Stimulated activated CD8-positive, alpha-beta memory T cell treated with anti-CD3 and anti-CD28 coated beads, Interleukin-15, amount 100 ng/mL, for 24 hours (primary cell): ENCODE measurements around the gene ADRA2C.
"Not testable (repeated sequence)": the region's sequence is repeated elsewhere in the genome, so short reads cannot be mapped to it uniquely, and the experiment has no call there.

Experiments used
- DNase-seq: peaks from one replicate; pipeline ENCODE4 v3.0.0-alpha.2; 2020; ENCODE audit warnings: low read depth

ADRA2C gene

DNA sequence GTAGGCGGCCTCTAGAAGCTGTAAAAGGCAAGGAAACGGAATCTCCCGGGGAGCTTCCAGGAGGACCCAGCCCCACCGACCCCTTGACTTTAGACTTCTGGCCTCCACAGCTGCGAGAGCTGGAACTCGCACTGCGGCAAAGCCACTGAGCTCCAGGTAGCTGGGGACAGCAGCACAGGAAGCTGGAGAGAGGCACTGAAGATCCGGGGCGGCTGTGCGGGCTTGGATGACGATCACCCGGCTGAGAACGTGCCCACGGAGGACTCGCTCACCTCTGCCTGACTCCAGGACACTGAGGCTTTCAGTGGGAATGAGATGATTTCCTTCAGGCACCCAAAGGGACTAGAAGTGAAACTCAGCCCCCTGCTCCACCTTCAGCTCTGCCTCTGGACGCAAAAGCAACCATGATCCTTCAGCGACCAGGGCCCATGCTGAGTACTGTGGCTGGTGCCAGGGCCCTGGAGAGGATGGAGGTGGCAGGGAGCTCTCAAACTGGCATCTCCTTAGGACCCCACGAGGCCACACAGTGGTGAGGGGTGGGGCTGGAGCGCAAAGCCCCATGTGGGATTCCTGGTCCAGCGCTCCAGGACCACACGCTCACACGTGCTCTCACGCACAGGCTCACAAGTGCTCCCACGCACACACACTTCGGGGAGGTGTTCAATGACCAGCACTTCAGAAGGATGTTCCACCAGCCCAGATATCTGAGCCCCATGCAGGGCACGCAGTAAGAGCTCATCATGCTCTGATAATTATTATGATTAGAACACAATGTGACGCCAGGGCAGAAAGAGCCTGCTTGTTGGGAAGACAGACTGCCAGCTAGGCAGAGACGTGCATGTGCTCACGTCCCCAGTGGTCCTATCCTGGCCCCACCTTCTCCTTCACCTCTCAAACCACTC, 47.2 kb downstream of the ADRA2C start:
- no peak for DNase-seq

DNA sequence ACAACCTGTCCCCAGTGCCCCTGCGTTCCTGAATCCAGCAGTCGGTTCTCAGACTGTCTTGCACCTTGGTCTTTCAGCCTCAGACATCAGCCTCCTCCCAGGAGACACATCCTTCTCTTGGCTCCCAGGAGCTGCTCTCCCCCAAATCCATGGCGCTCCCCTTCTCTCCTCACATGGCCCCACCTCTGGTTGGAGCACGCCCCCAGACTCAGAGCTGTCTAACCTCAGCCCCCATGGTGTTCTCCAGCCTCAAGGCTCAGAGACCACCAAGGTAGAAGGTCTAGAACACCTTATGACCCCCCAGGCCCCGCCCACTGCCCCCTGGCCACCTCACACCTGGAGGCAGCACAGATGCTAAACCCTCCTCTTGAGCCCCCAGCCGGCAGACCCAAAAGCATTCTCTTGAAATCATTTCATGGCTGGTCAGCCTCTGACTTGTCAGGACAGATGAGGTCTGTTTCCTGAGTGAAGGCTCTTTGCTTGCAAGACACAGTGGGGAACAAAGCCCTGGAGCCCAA, 47.9 kb downstream of the ADRA2C start:
- DNase-seq = no peak

DNA sequence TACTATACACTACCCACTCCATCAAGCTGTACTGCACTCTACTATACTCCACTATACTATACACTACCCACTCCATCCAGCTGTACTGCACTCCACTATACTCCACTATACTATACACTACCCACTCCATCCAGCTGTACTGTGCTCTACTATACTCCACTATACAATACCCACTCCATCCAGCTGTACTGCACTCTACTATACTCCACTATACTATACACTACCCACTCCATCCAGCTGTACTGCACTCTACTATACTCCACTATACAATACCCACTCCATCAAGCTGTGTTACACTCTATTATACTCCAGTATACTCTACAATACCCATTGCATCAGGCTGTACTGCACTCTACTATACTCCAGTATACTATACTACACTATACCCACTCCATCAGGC, 48.7 kb downstream of the ADRA2C start:
- not testable (repeated sequence) for DNase-seq

DNA sequence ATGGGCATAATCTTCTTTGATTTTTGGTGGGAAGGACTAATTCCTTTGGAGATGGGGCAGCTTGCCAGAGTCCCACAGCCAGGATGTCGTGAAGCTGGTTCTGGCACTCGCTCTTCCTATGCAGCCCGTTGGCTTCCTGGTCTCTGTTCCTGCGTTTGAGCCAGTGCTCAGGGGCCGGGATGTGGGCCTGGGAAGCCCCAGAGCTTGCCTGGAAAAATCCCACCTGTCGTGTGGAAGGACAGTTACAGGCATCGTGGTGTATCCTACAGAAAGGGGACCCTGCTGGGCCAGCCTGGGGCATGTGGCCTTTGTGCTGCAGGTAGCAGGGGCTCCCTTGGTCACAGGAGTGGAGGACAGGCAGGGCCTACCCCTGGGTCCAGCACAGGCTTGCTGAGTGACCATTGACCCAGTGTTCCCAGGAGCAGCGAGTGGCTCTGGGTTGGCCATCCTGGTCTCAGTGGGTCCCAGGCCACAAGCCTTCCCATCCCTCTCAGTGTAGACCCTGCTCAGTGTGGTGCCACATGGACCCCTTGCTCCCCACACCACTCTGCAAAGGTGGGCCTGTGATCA, 50.2 kb downstream of the ADRA2C start:
- DNase-seq = no peak

DNA sequence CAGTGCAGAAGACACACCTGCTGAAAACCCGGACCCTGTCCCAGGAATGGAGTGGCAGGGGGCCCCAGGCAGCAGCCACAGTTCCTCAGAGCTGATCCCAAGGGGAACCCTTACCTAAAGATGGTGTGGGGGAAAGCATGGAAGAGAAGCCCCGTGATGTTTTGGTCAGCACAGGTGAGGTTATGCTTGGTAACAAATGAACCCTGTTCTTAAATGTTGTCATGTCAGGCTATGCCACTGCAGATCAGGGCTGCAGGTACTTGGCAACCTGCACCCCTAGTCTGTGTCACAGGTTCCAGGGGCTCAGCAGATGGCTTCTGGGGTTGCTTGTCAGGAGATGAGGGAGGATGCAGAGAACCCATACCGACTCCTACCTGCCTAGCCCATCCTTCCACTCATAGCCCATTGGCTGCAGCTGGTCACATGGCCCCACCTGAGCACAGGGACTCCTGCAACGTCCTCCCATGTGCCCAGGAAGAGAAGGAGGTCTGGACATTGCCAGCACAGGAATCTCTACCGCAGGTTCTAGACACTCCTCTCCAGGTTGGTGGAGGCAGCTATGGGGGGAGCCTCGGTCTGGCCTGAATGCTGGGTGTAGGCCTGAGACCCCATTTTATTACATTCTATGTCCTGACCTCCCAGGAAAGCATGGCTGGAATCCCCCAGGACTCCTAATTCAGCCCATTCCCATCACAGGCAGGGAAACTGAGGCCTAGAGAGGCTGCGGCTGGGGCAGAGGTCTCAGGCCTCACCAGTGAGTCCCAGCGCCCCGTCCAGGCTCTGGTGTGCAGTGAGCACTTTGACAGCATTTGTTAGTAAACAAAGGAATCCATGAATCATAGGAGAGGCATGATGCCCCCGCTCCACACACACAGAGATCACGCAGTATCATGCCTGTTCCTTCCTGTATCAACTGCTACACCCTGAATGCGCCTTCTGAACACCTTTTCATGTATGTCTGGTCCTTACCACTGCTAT, 51.1 kb downstream of the ADRA2C start:
- DNase-seq = no peak
